GM18861 (cell line): ENCODE results near the gene CA5A.

Experiments used
- ATAC-seq: cut with Tn5 transposase; IDR thresholded peaks from one replicate; pipeline ENCODE4 v1.9.1; 2021; ENCODE audit not compliant: unreplicated experiment

CA5A gene

DNA sequence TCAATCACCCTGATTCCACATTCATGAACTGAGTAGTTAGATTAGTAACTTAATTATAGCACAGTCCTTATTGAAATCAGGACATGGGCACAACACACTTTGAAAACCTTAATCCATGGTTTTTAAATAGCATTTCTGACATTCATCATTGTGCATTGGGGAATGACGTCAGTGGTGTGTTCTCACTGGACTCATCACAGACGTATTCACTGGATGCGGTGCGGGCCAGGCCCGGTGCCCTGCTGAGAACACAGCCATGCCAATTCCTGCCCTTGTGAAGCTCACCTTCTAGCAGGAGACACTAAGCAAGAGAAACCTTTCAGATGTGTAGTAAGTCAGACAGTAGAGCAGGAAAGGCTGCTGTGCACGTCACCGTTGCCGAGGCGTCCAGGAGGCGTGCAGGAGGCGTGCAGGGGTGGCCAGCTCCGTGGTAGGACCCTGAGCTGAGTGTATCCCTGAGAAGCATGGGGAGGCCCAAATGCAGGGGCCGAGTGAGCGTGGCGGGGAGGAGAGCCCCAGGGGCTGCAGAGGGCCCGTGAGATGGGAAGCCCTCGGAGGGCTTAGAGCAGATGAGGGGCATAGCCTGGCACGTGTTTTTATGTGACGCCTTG, 27.8 kb upstream of the CA5A start:
- ATAC-seq = no peak

DNA sequence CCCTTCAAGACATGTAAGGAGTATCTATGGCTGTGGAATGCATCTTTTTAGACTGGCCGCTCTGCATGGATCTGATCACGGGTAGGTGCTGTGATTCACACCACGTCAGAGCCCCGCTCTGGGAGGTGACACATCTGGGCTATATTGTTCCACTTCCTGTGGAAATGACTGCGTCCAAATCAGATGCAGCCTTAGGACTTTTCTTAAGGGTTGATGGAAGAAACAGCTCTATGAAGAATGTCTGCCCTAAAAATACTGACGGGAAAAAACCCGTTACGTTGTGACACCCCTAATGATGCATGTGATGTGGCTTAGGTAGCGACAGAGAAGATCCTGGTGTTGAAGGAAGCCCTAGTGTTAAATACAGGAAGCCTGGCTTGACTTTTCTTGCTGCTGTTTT, 27.1 kb upstream of the CA5A start:
- ATAC-seq = no peak

DNA sequence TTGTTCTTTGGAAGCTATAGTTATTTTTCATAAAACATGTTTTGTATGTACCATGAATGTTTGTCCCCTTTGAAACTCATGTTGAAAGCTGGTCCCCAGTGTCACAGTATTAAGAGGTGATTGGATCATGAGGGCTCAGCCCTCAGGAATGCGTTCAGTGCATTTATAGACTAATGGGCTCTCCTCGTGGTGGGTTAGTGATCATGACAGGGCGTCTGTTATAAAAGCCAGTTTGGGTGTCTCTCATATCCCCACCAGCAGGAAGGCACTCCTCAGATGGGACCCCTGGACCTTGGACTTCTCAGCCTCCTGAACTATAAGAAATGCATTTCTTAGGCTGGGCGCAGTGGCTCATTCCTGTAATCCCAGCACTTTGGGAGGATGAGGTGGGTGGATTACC, 25.3 kb upstream of the CA5A start:
- no peak for ATAC-seq

DNA sequence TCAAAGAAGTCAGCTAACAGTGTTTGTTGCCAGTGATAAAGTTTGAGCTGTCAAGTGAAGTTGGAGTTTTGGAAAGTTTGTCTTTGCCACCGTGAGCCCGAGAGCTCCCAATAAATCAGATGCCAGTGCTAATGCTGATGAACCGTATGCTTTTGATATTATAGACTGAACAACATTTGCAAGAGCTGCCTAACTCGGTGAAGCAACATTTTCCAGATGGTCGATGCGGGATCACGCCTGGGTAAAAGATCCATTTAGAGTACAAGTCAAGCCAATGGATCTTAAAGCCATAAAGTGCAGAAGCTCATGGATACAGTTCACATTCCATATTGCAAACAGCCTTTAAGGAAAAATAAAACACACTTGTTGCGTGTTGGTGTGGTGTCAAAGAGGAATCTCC, 24.5 kb upstream of the CA5A start:
- ATAC-seq = no peak

DNA sequence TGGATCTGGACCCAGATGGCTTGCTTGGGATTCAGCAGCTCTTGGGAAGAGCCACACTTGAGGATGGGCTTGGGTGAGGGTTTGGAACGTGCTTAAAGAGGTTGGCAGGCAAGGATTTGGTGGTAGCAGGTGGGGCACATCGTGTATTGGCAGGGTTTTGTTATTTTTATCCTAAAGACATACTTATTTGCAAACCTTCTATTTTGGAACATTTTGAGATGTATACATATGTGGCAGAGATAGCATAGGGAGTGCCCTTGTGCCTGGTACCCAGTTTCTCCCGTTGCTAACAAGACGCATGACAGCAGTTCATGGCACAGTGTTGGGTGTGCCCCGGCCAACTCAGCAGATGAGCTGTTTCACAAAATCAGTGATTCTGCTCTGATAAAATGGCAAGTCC, 24.0 kb upstream of the CA5A start:
- ATAC-seq = no peak

DNA sequence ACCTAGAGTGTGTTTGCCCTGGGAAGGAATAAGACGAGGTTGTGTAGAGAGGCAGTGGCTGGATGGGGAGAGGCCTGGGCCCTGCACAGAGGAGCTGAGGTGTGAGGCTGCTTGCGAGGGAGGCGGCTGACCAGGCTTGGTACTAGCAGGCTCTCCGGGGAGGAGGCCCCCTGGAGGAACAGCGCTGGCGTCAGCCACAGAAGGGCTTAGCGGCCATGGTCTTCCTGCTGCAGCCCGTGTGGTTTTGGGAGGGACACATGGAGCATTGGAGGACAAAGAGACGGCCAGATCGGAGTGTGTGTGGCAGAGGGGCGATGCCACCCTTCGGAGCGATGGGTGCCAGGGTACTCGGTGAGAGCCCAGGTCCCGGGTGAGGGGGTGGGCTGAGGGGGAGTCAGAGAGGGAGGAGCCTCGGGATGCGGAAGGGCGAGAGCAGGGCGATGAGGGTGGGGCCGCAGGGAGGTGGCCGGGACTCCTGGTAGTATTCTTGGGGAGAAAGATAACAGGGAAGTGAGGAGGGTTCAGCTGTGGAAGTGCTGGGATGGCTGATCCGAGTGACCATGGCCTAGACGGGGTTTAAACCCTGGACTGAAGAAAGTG, 23.2 kb upstream of the CA5A start:
- ATAC-seq = no peak

DNA sequence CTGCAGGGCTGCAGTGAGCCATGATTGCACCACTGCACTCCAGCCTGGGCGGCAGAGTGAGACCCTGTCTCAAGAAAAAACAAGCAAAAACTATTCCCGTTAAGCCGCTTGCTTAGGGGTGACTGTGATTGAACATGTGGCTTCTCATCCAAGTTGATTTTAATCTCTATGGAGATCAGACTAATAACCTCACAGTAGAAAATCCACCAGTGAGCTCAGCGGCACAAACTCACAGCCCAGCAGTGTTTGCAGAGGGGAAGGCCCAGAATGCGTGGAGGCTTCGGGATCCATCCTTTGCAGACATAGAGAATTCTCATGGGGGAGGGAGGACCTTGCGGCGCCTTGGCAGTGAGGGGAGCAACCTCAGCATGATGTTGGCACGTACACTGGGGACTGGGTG, 22.3 kb upstream of the CA5A start:
- ATAC-seq = no peak

DNA sequence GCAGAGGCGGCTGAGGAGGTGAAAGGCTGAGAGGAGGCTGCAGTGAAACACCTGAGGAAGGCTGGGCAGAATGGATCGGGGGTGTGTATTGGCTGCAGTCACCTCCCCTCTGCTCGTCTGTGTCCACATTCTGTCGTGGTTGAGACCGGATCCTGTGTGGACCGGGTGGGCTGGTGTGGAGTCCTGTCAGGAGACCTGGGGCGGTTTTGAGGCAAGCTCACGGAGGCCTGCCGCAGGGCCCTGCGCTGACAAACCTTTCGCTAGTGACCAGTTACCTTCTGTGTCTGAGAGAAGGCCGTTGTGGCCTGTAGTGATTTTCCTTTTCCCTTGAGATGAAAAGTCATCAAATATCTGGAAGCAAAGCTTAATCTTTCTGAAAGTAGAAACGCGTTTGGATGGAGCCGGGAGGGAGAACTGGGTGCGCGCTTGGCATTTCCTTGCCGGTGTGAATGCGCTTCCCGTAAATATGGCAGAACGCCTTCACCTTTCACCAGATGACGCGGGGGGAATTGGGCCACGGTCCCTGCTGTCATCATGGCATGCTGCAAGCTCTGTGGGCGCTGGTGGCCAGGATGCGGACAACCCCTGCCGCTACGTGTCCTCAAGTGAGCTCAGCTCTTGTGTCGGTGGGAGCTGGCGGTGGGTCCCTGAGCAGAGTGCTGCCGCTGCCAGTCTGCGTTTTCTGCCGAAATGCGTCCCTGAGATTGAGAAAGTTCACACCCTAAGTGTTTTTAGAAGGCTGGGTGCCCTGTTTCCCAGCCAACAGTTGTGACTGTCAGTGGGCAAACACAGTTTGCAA, 21.2 kb upstream of the CA5A start:
- no peak for ATAC-seq

DNA sequence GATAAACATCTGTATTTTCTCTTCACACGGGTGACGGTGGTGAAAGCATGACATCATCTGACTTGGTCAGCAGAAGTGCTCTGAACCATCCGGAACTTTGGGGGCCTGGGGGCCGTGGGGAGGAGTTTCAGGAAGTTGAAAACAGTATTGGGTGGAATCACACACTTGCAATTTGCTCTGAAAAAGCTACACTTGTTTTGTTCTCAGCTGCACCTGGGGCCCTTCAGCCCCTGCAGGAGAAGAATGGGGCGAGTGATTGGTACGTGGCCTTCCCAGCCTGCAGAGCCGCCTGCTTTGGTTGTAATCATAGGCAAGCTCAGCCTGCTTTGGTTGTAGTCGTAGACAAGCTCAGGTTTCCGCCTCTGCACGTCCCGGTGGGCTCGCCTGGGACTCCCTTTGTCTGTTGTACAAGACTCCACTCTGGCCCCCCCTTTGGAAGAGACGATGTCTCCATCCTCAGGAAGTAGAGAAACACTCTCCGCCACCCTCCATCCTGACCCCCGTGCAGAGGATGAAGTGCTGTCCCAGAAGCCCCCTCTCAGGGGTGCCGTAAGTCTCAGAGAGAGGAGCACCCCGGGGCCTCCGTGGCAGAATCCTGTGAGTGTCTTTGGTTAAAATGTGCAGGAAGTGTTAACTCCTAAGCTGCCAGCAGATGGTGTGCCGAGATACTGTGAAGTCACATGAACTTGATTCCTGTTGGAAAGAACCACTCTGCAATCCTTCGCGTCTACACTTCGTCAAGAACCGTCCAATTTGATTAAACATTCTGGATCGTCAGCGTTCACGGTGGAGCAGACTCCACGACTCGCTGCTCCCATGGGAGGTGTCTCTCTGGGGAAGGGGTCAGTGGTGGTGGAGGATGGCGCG, 20.3 kb upstream of the CA5A start:
- ATAC-seq = no peak

DNA sequence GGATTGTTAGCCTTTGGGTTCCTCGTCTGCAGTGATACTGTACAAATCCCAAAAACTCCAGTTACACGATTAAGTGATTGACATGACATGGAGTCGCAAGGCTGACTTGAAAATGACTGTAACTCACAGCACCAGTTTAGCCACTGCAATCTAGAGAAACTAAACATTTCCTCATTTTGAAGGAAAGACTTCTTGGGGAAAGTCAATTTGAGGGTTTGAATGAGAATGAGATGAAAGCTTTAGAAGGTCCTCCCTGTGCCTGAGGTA, 19.7 kb upstream of the CA5A start:
- ATAC-seq = no peak

DNA sequence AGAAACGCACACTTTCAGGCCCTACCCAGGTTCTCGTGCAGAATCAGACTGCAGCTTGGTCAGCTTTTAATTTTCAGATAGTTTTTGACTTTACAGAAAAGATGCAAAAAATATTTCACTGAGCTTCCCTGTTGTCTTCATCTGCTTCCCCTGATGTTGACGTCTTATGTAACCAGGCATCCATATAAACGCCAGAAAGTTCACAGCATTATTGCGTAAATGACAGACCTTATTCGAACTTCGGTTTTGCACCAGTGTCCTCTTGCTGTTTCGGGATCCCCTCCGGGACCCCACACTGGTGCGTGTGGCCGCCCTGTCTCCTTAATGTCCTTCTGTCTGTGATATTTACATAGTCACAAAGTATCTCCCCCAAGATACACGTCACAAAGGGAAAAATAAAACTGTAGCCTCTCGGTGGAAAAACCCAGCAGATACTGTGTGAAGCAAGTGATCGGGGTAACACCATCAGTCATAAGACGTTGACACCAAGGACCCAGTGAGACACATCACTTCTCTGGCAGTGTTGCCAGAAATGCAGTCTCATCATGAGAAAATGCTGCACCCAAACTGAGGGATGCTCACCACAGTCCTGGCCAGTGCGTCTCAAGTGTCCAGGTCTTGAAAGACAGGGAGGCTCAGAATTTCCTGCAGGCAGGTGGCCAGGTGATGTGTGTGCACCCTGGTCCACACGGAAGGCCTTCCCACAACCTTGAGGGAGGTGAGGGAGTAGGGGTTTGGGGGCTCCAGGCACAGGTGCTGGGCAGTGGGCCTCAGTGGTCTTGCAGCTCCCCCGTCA, 19.2 kb upstream of the CA5A start:
- no peak for ATAC-seq

DNA sequence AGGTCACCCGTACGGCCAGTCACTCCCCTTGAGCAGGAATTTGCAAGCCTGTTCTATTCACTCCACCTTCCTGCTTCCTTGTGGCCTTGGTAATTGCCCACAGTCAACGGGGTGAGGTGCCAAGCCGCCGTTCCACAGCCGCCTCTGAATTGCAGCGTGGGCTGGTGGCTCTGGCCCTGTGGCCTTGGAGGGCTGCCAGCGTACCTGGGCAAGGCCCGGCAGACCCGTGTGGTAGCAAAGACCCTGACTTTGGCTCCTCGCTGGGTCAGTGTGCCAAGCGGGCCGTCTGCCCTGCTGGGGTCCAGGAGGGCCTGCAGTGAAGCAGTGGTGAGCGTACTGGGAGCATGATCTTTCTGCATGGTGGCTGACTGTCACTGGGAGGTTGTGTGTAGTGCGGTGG, 18.5 kb upstream of the CA5A start:
- no peak for ATAC-seq

DNA sequence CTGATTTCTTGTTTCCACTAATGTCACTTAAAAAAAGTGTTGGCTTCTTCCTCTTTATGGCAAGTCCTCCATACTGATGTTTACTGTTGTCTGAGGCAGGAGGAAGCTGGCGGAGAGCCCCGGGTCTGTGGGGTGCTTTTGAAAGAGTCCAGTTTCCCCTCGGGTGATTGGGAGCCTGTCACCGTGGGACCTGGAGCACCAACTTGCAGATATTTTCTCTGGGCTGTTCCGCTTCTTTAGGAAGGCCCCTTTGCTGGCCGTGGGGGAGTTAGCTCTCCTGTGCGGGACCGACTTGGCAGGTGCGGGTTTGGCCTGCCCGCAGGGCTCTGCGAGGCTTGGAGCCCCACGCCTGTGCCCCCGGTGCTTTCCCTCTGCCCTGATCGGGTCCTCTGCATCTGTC, 18.0 kb upstream of the CA5A start:
- ATAC-seq = no peak

DNA sequence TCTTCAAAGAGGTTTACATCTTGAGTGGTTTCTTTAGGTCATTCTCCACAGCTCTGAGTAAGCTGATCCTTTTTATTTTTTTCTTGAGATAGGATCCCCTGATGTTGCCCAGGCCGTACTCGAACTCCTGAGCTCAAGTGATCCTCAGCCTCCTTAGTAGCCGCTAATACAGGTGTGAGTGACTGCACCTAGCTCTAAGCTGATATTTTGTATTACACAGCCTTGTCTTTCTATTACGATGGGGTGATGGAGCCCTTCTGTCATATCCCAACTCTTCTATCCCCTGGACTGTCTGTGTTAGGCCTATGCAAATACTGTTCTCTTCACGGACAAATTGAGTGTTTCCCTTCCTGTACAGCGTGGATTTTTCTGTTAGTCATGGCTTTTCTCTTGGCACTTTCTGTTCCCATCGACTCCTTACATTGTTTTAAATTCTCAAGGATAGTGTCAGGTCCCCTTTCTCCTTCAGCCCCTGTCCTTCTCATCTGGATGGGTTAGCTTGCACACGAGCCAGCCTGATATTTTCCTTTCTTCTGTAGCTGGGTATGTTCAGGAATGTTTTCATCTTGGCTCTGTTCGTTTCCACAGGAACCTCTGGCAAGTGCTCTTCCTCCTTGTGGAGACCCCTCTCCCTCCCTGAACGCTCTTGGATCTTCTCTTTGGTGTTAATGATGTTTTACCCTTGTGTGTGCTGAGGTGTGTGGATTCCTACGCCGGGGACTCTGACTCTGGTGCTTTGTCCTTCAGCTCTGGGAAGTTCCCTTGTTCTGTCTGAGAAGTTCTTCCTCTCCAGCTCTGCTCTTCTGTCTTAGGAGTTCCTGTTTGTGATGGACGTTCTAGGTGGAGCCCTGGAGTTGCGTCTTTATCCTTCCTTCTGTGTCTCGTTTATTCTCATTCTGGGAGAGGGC, 17.2 kb upstream of the CA5A start:
- no peak for ATAC-seq

DNA sequence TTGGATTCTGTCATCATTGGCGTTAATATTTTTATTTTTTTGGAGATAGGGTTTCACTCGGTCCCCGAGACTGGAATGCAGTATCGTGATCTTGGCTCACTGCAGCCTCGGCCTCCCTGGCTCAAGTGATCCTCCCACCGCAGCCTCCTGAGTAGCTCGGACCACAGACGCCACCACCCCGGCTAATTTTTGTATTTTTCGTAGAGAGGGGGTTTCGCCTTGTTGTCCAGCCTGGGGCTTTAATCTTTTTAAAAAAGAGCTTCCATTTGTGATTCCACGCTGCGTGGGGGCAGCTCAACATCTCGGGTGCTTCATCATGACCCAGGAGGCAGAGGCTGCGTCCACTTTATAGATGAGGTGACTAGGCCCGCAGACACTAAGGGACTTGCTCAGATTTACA, 16.4 kb upstream of the CA5A start:
- no peak for ATAC-seq

DNA sequence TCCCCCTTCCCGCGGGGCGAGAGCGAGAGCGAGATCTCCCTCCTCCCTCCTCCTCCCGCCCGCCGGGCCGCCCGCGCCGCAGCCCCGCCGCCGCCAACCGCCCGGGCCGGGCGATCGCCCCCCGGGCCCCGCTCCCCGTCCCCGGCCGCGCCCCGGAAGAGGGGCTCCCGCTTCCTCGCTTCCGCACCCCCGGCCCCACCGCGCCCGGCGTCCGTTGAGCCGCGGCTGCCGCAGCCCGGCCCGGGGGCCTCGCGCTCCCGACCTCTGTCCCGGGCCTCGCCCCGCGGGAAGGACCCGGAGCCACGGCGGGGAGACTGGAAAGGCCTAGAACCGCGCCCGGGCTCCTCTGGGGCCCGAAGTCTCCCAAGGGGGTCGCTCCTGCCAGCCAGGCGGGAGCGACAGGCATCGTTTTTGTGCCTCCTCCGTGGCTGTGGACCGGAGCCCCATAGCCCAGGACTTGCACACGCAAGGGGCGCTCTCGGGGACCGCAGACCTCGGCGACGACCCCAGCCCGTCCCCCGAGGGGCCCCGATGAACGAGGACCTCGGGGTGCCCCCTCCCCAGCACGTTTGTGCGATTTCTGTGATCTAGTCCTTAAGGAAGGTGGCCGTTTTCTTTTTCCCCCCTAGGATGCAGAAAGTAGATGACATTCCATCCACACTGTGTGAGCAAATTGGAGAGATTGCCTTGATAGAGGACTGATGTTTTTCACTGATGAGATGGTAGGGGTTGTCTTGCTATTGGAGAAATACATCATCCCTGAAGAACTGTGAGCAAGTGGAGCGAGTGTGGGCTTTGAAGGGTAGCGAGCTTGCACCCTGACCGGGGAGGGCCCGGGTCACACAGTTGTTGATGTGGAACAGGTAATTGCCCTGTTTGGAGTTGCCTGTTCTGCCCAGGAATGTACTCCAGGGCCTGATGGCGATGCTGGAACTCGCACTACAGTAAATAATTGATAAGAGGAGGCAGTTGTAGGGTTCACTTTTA, 15.5 kb upstream of the CA5A start:
- peak; percentile 3 for ATAC-seq

DNA sequence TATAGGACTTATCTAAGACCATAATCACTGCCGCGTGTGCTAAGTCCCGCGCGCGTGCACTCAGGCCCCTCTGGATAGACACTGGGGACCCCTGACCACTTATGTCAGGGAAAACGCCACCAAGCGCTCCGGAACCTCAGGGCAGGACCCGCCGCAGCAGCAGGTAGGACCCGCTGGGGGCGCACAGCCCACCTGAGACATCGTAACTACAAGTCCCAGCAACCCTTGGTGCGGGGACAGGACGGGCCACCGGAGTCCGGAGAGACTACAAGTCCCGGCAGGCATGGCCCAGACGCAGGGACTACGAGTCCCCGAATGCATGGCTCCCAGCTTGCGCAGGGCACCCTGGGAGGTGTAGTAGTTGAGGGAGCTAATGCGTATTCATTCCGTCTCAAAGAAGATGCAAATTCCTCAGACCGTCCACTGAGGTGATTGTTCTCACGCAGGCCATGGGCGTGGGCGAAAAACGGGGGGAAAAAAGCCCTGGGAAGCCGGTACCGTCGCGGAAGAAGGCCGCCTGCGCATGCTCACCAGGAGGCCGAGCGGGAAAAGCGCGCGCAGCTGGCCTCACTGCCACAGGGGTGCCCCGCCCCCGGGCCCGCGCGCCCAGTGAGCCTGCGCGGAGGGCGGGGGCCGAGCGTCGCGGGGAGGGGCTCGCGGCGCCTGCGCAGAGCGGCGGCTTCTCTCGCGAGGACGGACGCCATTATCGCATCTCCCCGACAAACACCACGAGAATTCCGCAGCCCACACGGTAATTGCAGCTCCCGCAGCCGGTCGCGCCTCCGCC, 14.6 kb upstream of the CA5A start, which contains the start of gene BANP:
Gene BANP, plus strand, starts transcription at position 670 of the 787 bp plus-strand sequence. CDS start 23,682 bp downstream, outside the sequence.
- ATAC-seq = peak; percentile 82
